SHP77 treated with DMSO at 0.1 percent for 48 hours (cell line): ENCODE data around the gene MORF4L2.
"Not testable (repeated sequence)": the region's sequence is repeated elsewhere in the genome, so short reads cannot be mapped to it uniquely, and the experiment has no call there.

Source experiments
- DNase-seq: peaks from one replicate; lab custom pipeline; 2025; lab: John Stamatoyannopoulos, UW

Gene MORF4L2

GRCh38 chrX:103678199-103678993, 8.1 kb downstream of the MORF4L2 start:
- DNase-seq = no peak

DNA sequence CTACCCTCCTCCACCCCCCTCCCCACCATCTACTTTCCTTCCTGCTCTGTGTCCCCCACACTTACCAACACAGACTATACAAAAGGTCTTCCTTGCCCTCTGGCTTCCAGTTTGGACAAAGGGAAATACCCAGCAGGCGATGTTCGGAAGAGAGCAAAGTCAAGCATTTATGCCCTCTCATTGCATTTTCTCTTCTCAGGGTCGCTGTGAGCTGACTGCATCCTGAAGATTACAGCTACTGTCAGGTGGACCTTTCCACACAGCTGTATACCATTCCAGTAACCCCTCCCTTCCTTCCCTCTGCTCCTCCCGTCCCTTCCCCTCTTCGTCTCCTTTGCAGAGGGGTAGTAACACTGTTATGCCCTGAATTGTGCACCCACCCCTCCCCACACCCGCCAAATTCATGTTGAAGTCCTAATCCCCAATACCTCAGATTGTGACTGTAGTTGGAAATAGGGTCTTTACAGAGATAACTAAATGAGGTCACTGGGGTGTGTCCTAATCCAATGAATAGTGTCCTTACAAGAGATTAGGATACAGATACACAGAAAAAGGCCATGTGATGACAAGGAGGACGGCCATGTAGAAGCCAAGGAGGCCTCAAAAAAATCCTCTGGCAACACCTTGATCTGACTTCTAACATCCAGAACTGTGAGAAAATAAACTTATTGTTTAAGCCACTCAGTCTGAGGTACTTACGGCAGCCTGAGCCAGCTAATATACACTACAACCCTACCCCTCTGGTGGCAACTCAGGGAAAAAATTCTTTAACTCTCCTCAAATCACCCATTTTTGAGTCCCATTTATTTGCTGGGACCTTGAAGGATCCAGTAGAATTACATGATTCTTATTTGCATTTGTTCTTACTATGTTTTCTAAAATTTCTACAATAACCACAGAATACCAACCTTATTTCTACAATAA, 11.7 kb downstream of the MORF4L2 start:
- no peak for DNase-seq

DNA sequence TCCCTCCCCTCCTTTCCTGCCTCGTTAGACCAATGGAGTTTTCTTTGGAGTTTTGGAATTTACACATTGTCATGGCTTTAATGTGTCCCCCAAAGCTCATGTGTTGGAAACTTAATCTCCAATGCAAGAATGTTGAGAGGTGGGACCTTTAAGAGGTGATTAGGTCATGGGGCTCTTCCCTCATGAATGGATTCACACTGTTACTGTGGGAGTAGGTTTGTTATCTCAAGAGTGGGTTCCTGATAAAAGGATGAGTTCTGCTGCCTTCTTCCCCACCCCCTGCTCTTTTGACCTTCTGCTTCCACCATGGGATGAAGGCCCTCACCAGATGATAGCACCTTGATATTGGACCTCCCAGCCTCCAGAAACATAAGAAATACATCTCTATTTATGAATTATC, 16.8 kb downstream of the MORF4L2 start:
- DNase-seq = no peak

GRCh38 chrX:103666202-103667107, 20.0 kb downstream of the MORF4L2 start:
- DNase-seq = no peak

GRCh38 chrX:103663981-103664762, 22.3 kb downstream of the MORF4L2 start:
- no peak for DNase-seq

GRCh38 chrX:103659460-103659859, 27.0 kb downstream of the MORF4L2 start:
- not testable (repeated sequence) for DNase-seq

DNA sequence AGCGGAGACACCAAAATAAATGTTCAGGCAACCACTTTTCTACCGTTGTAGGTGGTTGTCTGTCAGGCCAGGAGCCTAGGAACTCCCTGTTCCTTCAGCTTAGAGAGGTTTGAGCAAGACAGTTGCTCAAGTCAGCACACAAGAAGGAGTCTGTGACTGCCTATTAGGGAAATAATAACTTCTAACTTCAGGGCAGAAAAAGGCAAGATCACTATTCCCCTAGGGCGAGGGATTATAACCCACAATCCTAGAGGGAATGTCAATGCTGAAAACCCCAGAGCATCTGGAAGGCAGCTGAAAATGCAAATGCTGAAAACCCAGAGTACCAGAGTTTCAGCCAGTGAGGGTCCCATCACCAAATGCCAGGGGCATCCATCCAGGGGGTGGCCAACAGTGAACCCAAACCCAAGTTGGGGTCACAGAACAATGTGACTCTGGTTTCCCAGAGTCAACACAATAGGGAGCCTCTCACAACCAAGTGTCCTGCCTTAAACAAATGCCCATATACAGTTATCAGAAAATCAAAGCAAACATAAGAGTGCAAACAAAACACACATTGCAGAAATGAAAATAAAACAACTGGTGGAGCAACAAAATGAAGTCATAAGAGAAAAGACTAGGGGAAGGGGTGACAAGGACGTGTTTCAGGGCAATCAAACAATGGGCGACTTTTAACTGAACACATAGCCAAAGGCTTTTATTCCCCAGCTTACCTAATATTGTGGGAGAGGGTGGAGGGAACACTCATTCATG, 27.6 kb downstream of the MORF4L2 start:
- DNase-seq = no peak

GRCh38 chrX:103657066-103657465, 29.4 kb downstream of the MORF4L2 start:
- not testable (repeated sequence) for DNase-seq

- no peak for DNase-seq
These were observed 29.9 kb downstream of the MORF4L2 start for GRCh38 chrX:103656617-103657016.

DNA sequence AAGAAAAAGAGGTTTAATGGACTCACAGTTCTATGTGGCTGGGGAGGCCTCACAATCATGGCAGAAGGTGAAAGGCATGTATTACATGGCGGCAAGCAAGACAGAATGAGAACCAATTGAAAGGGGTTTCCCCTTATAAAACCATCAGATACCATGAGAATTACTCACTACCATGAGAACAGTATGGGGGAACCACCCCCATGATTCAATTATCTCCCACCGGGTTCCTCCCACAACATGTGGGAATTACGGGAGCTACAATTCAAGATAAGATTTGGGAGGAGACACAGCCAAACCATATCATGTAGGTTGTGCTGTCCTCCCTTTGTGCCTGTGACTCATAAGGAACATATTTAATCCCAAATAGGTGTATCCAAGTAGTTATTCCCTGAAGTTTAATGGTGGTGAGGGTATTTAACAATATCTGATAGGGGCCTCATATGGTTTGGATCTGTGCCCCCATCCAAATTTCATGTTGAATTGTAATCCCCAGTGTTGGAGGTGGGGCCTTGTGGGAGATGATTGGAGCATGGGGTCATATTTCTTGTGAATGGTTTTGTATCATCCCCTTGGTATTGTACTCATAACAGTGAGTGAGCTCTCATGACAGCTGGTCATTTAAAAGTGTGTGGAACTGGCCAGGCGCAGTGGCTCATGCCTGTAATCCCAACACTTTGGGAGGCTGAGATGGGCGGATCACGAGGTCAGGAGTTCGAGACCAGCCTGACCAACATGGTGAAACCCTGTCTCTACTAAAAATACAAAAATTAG, 31.1 kb downstream of the MORF4L2 start:
- not testable (repeated sequence) for DNase-seq

DNA sequence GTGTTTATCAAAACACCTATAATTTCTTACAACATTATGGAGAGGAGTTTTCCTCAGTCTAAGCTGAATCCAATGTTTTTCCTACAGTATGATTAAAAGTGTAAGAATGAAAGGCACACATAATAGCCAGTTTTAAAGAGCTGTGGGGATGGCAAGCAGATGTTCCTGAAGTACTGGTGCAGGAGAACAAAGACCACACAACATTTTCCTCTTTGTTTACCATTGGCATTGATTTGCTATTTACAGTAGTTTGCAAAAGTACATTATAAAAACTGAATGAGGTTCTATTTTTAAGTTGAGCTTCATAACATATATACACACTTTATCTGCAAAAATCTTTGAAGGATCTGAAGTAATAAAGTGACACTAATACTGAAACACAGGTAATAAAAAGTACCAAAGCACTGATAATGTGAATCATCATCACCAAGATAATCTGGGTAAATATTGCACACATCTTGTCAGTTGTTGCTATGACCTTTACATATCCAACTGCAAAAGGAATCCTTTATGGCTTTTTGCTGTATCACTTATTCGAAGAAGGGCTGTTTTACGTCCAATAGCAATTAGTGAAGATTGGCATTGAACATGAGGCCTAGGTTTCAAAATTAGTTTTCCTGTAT, 35.2 kb downstream of the MORF4L2 start:
- no peak for DNase-seq

GRCh38 chrX:103647630-103648029, 38.9 kb downstream of the MORF4L2 start:
- no peak for DNase-seq

DNA sequence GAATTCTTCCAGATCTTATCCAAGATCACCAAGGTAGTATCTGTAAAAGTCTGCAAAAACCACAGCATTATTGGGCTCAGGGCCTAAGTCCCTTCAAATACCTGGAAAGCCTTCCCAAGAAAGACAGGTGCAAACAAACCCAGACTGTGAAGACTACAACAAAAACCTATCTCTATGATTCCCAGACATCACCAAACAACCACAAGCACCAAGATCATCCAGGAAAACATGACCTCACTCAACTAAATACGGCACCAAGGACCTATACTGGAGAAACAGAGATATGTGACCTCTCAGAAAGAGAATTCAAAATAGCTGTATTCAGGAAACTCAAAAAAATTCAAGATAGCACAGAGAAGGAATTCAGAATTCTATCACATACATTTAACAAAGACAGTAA, 42.4 kb downstream of the MORF4L2 start:
- DNase-seq = no peak

- no peak for DNase-seq
These were observed 45.9 kb downstream of the MORF4L2 start for GRCh38 chrX:103640401-103641155.

DNA sequence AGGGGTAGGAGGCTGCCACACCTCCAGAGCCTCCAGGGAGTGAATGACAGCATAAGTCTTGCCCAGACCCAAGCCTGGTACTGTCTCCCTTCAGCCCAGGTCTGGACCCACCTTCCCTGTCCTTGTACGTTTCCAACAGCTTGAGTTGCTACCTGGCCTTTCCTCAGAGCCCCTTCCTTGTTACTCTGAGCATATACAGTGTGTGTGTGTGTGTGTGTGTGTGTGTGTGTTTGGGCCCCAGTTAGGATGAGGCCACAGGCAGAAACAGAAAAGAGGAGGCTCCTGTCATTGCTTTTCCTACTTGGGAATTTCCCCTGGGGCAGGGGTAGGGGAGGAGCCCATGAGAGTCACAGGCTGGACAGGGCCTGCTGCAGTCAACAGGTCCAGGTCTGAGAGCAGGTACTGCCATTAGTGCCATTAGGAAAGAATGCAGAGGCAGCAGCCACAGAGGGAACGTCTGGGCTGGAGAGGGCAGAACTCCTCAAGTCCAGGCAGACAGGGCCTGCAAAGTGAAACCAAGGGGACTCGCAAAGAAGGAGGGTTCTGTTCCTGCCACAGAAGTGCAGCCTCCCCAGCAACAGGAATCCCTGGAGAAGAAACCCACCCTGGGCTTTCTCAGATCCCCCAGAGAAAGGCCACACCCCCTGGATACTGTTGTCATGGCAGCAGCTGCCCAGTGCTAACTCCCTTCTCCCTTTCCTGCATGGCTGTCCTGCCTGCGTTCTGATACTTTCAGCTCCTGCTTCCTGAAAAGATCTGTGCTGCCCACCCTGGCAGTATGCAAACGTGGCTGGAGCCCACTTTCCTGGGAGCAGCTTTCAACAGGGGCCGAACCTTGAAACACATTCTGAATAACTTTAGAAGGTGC, 47.8 kb downstream of the MORF4L2 start:
- not testable (repeated sequence) for DNase-seq

GRCh38 chrX:103637604-103638338, 48.7 kb downstream of the MORF4L2 start:
- no peak for DNase-seq

GRCh38 chrX:103635436-103635835, 51.1 kb downstream of the MORF4L2 start:
- DNase-seq = no peak
